ENCODE data around the gene ADARB1. TPM values are rescaled to one million over a fixed set of nuclear protein-coding genes. Genes with fewer than 3 reads are reported as not detected.
A peak's percentile ranks its signal among the peaks of the same experiment; 100 is the strongest.

The ADARB1 gene
- total RNA-seq, 1 donor from 2014 or later: 14.5 TPM

DNA sequence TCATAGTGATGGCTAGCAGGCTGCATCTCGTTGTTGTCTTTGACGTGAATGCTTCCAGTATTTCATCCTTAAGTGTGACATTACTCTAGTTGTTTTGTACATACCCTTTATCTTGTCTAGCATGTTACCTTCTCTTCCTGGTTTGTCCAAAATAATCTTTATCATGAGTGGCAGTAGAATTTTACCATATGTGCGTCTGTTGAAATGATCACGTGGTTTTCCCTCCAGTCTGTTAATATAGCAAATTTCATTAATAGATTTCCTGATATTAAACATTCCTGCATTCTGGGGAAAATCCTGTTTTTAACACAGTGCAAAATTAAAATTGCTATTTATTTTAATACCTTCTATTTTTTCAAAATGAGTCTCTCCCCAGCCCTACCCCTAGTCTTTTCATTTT lies 15.6 kb downstream of the ADARB1 start:
- DNase-seq (ENCODE audit: low spot score): no peak
- Mint-ChIP-seq H3K36me3 (ENCODE audit: low read depth, unreplicated experiment) (no peaks in the 10 kb centered on the region), H3K9me3 (ENCODE audit: unreplicated experiment) (no peaks in the 10 kb centered on the region), H3K27me3 (ENCODE audit: unreplicated experiment) (no peaks in the 10 kb centered on the region), H3K27ac (ENCODE audit: unreplicated experiment) (no peak overlapping the region), H3K4me1 (ENCODE audit: unreplicated experiment) (peaks cover 40% of the 10 kb centered on the region), H3K4me3 (ENCODE audit: unreplicated experiment) (no peak overlapping the region)
- TF ChIP-seq, protein P1, sequence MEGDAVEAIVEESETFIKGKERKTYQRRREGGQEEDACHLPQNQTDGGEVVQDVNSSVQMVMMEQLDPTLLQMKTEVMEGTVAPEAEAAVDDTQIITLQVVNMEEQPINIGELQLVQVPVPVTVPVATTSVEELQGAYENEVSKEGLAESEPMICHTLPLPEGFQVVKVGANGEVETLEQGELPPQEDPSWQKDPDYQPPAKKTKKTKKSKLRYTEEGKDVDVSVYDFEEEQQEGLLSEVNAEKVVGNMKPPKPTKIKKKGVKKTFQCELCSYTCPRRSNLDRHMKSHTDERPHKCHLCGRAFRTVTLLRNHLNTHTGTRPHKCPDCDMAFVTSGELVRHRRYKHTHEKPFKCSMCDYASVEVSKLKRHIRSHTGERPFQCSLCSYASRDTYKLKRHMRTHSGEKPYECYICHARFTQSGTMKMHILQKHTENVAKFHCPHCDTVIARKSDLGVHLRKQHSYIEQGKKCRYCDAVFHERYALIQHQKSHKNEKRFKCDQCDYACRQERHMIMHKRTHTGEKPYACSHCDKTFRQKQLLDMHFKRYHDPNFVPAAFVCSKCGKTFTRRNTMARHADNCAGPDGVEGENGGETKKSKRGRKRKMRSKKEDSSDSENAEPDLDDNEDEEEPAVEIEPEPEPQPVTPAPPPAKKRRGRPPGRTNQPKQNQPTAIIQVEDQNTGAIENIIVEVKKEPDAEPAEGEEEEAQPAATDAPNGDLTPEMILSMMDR (IDR thresholded peaks at IDR 0.05; ENCODE audit: unreplicated experiment): no peak

DNA sequence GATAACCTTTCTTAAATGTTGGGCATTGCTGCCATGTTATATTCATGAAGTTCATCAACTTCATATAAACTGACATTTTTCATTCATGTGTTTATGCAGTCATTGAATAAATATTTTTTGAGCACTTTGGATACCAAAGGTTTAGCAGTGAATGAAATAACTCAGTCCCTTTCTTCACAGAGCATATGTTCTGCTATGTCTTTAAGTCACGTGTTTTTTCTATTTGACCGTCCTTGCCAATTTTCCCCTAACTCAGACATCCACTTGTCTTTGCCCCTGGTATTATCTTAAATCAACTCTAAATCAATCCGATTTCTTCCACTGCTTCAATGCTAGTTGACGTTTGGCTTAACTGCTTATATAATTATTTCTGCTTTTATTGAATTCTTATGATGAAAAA lies 16.6 kb downstream of the ADARB1 start:
- no peaks in the 10 kb centered on the region for H3K27me3 Mint-ChIP-seq (ENCODE audit: unreplicated experiment)
- no peak for DNase-seq (ENCODE audit: low spot score)
- no peak overlapping the region for H3K4me3 Mint-ChIP-seq (ENCODE audit: unreplicated experiment)
- H3K27ac Mint-ChIP-seq (ENCODE audit: unreplicated experiment): no peak overlapping the region
- no peaks in the 10 kb centered on the region for H3K36me3 Mint-ChIP-seq (ENCODE audit: low read depth, unreplicated experiment)
- TF ChIP-seq, protein P1 (IDR thresholded peaks at IDR 0.05; ENCODE audit: unreplicated experiment): no peak
- H3K4me1 Mint-ChIP-seq (ENCODE audit: unreplicated experiment): peaks cover 47% of the 10 kb centered on the region
- no peaks in the 10 kb centered on the region for H3K9me3 Mint-ChIP-seq (ENCODE audit: unreplicated experiment)

DNA sequence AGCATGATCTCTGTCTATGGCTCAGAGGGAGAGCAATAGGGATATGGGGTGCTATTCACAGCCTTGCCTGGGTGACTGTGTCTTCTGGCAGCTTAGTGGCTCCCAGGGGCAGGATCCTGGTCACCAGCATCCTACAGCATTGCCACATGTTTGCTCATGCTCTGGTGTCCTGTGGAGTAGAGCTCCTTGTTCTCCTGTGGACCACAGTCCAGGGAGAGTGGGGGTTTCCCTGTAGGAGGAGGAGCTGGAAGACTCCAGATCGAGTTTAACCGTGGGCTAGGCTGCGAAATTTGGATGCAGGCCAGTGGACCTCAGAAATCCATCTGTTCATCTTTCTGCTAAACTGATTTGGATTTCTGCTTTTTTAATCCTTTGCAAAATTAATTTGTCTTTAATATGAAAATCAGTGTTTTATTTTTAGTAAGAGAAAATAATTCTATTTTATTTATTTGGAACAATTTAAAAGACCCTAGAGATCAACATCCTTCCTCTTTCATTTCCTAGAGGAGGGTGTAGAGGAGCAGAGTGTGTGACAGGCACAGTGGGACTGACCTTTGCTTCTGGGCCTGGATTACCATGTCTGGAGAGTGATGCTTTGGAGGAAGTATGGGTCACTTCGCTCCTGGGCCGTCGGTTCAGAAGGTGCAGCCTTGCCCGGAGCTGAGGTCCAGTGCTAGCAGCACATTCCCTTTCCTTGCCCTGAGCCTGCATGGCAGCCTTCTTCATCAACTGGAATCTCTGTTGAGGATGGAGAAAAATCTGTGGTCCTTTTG lies 17.4 kb downstream of the ADARB1 start:
- Mint-ChIP-seq H3K27me3 (ENCODE audit: unreplicated experiment) (no peaks in the 10 kb centered on the region), H3K27ac (ENCODE audit: unreplicated experiment) (no peak overlapping the region), H3K4me3 (ENCODE audit: unreplicated experiment) (no peak overlapping the region), H3K9me3 (ENCODE audit: unreplicated experiment) (no peaks in the 10 kb centered on the region), H3K4me1 (ENCODE audit: unreplicated experiment) (peaks cover 49% of the 10 kb centered on the region), H3K36me3 (ENCODE audit: low read depth, unreplicated experiment) (no peaks in the 10 kb centered on the region)
- no peak for DNase-seq (ENCODE audit: low spot score)
- TF ChIP-seq, protein P1 (IDR thresholded peaks at IDR 0.05; ENCODE audit: unreplicated experiment): no peak

DNA sequence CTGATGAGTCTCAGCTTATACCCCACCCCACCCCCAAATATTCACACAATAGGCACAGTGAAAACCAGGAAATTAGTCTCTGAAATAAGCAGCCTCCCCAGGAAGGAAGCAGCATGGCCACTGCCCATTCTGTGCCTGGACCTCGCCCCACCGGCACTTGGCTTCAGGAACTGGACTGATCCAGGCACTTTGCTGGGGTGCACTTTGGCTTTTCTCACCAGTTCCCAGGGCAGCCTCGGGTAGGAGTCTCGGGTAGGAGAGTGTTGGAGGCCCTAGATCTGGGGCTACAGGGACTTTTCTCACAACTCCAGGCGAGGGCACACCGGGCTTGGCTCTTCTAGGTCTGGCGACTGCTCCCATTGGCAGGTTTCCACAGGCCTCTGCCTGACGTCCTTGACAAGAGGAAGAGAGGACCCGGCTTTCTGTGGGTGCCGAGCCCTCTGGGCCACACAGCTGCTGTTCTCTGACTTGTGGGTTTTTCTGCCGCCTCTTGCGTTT lies 18.7 kb downstream of the ADARB1 start:
- TF ChIP-seq, protein P1 (IDR thresholded peaks at IDR 0.05; ENCODE audit: unreplicated experiment): no peak
- Mint-ChIP-seq H3K4me1 (ENCODE audit: unreplicated experiment) (peaks cover 55% of the 10 kb centered on the region), H3K27ac (ENCODE audit: unreplicated experiment) (peak overlapping the region; percentile 87), H3K36me3 (ENCODE audit: low read depth, unreplicated experiment) (no peaks in the 10 kb centered on the region), H3K27me3 (ENCODE audit: unreplicated experiment) (peaks cover 2% of the 10 kb centered on the region), H3K9me3 (ENCODE audit: unreplicated experiment) (no peaks in the 10 kb centered on the region), H3K4me3 (ENCODE audit: unreplicated experiment) (peak overlapping the region; percentile 44)
- DNase-seq (ENCODE audit: low spot score): no peak

DNA sequence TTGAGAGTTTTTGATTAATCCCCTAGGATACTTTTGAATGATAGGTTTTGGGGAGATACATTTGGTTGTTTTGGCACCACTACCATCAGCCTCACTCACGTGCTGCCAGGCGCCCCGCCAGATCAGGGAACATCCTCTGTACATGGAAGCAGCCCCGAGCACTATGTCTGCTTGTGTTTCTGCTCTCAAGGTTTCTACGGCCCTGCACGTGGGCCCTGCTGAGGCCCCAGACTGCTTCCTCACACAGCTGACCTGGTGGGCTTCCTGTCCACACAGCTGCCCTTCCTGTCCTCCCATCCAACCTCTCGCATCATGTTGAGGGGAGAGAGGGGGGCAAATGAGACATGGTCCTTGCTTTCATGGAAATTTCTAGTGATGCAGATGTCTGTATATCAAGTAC lies 20.0 kb downstream of the ADARB1 start:
- H3K4me1 Mint-ChIP-seq (ENCODE audit: unreplicated experiment): peaks cover 55% of the 10 kb centered on the region
- no peaks in the 10 kb centered on the region for H3K9me3 Mint-ChIP-seq (ENCODE audit: unreplicated experiment)
- TF ChIP-seq, protein P1 (IDR thresholded peaks at IDR 0.05; ENCODE audit: unreplicated experiment): no peak
- peaks cover 2% of the 10 kb centered on the region for H3K27me3 Mint-ChIP-seq (ENCODE audit: unreplicated experiment)
- no peak for DNase-seq (ENCODE audit: low spot score)
- H3K36me3 Mint-ChIP-seq (ENCODE audit: low read depth, unreplicated experiment): no peaks in the 10 kb centered on the region
- no peak overlapping the region for H3K4me3 Mint-ChIP-seq (ENCODE audit: unreplicated experiment)
- peak overlapping the region; percentile 45 for H3K27ac Mint-ChIP-seq (ENCODE audit: unreplicated experiment)

Data from endothelial cell (in vitro differentiated cells).